Measurements from ENCODE around the gene MTLN. TPM values are rescaled to one million over a fixed set of nuclear protein-coding genes. Genes with fewer than 3 reads are reported as not detected.

Gene MTLN
- total and polyA plus RNA-seq, 10 of the 15 experiments (the other 5 are each of a cell fraction or from before 2014, with no cell fraction given), result 6.6 to 140 (median 60.4) TPM

GRCh38 chr2:110215091-110215490 is 2.7 kb upstream of the MTLN start:
- H3K27ac ChIP-seq (ENCODE audit: control insufficient read depth, insufficient read depth), result no peak overlapping the region
- DNase-seq (ENCODE audit: low read depth, low spot score) (no peak), FAIRE-seq (no peak), ATAC-seq (no peak)
- peaks cover 2% of the 10 kb centered on the region; the same call in 1 of the 3 replicates for H3K9me3 ChIP-seq (replicated peaks; ENCODE audit: control insufficient read depth, insufficient read depth, low read length)
- RAD21 ChIA-PET (ENCODE audit: unreplicated experiment), result no interaction called here
- H2AFZ ChIP-seq (ENCODE audit: control insufficient read depth, low read depth, low read length), result no peak overlapping the region
- no TSS peak for BruUV-seq (replicated peaks)
- H3K9ac ChIP-seq (ENCODE audit: control insufficient read depth, insufficient read depth, low read length), result no peak overlapping the region
- H4K20me1 ChIP-seq (ENCODE audit: control insufficient read depth, insufficient read depth), result no peaks in the 10 kb centered on the region
- CTCF ChIA-PET, result no interaction called here
- in situ Hi-C loops (cut with MboI), result no loop called here
- H3K36me3 ChIP-seq (ENCODE audit: control insufficient read depth in 2 of 2, insufficient read depth in 2 of 2, low read length in 1 of 2), result no peaks in the 10 kb centered on the region
- POLR2A ChIA-PET, result no interaction called here
- WGBS (ENCODE audit: insufficient coverage, insufficient replicate concordance, low lambda C conversion rate, missing lambda C conversion rate), result 0% methylated on average over 2 of the region's 2 CpGs
- no peak overlapping the region for H3K4me2 ChIP-seq (ENCODE audit: control insufficient read depth, insufficient read depth)
- no peaks in the 10 kb centered on the region; the same call in 1 of the 2 replicates for H3K4me1 ChIP-seq (ENCODE audit: control insufficient read depth, insufficient read depth, low read length)
- H3K79me2 ChIP-seq (ENCODE audit: control insufficient read depth, insufficient read depth, low read length), result peaks cover 12% of the 10 kb centered on the region
- H3K4me3 ChIP-seq, result no peak overlapping the region
- intact Hi-C loops (cut with micrococcal nuclease; ENCODE audit: unreplicated experiment), result no loop called here
- SMC1A ChIA-PET (ENCODE audit: uncharacterized antibody, unreplicated experiment), result no interaction called here
- no peaks in the 10 kb centered on the region for H3K27me3 ChIP-seq (replicated peaks in 1 of 2; ENCODE audit: control insufficient read depth in 2 of 2, insufficient read depth in 2 of 2, low read length in 1 of 2)
- TF ChIP-seq SIX5 (IDR thresholded peaks at IDR 0.05; ENCODE audit: low read depth, low read length, severe bottlenecking) (no peak), IRF5 (IDR thresholded peaks at IDR 0.05; ENCODE audit: borderline replicate concordance) (no peak), E4F1 (IDR thresholded peaks at IDR 0.05; ENCODE audit: borderline replicate concordance, partially characterized antibody) (no peak), POU2F2 (IDR thresholded peaks at IDR 0.05; ENCODE audit: borderline replicate concordance, low read depth, low read length) (no peak), PAX5 (IDR thresholded peaks at IDR 0.05; ENCODE audit: borderline replicate concordance, low read depth, low read length) (no peak), BCLAF1 (IDR thresholded peaks at IDR 0.05) (no peak), HSF1 (IDR thresholded peaks at IDR 0.05; ENCODE audit: low read depth, low read length) (no peak), MYC (IDR thresholded peaks at IDR 0.05; ENCODE audit: insufficient read depth, insufficient read length, insufficient replicate concordance, low read length, severe bottlenecking) (no peak), BACH1 (IDR thresholded peaks at IDR 0.05; ENCODE audit: borderline replicate concordance) (no peak), PRDM15 (CRISPR knock-in tag; IDR thresholded peaks at IDR 0.05) (no peak), JUND (IDR thresholded peaks at IDR 0.05; ENCODE audit: low read depth, low read length) (no peak)

Measured in GM12878 (cell line).